ENCODE data around the gene MAP2K1. TPM values are rescaled to one million over a fixed set of nuclear protein-coding genes. Genes with fewer than 3 reads are reported as not detected.

The MAP2K1 gene
- polyA plus RNA-seq, 1 of the 3 experiments (the other 2 are of a cell fraction): 21.8 TPM

- H3K4me3 ChIP-seq (ENCODE audit: low read depth in 2 of 2, low read length in 1 of 2): no peak overlapping the region
- ChIA-PET POLR2A (no interaction called here), CTCF (no interaction called here)
- H3K79me2 ChIP-seq (ENCODE audit: insufficient read depth): no peaks in the 10 kb centered on the region
- 94% methylated on average over 4 of the region's 4 CpGs for WGBS (ENCODE audit: low lambda C conversion rate)
- peaks cover 0 to 13% of the 10 kb centered on the region in 2 experiments for H3K36me3 ChIP-seq (replicated peaks in 1 of 2; ENCODE audit: control insufficient read depth in 1 of 2, insufficient read depth in 2 of 2, low read length in 1 of 2)
- no peak overlapping the region for H3K27ac ChIP-seq (ENCODE audit: low read depth in 2 of 2, low read length in 1 of 2)
- no peaks in the 10 kb centered on the region for H4K20me1 ChIP-seq (ENCODE audit: insufficient read depth)
- no peak for DNase-seq
- H3K4me1 ChIP-seq (ENCODE audit: control insufficient read depth in 1 of 2, insufficient read depth in 2 of 2, low read depth in 1 of 2, low read length in 1 of 2): no peaks in the 10 kb centered on the region
- no peak overlapping the region for H3K9ac ChIP-seq
- no peaks in the 10 kb centered on the region for H3K27me3 ChIP-seq (ENCODE audit: insufficient read depth)
- no peaks in the 10 kb centered on the region for H3K9me2 ChIP-seq
- no peaks in the 10 kb centered on the region for H3K9me3 ChIP-seq
- no peak overlapping the region for H2AFZ ChIP-seq (ENCODE audit: low read depth)
- TF ChIP-seq TCF12 (IDR thresholded peaks at IDR 0.05) (no peak), NFIC (IDR thresholded peaks at IDR 0.05; ENCODE audit: borderline replicate concordance) (no peak)
- no peak overlapping the region for H3K4me2 ChIP-seq
- no peaks in the 10 kb centered on the region for H3F3A ChIP-seq (replicated peaks; ENCODE audit: insufficient read depth)
Measured at GRCh38 chr15:66452420-66452819, 65.7 kb downstream of the MAP2K1 start.

- Histone ChIP-seq H3K9me2 (no peaks in the 10 kb centered on the region), H3K4me3 (ENCODE audit: low read depth in 2 of 2, low read length in 1 of 2) (no peak overlapping the region)
- 100% methylated on average over 1 of the region's 1 CpG for WGBS (ENCODE audit: low lambda C conversion rate)
Measured at GRCh38 chr15:66452971-66453580, 66.4 kb downstream of the MAP2K1 start.

More at GRCh38 chr15:66452971-66453580, 66.4 kb downstream of the MAP2K1 start:
- Histone ChIP-seq H3K79me2 (ENCODE audit: insufficient read depth) (no peaks in the 10 kb centered on the region; the same call in 1 of the 2 replicates), H3K27me3 (ENCODE audit: insufficient read depth) (no peaks in the 10 kb centered on the region), H3K27ac (ENCODE audit: low read depth in 2 of 2, low read length in 1 of 2) (no peak overlapping the region), H3K9me3 (no peaks in the 10 kb centered on the region), H3K4me1 (ENCODE audit: control insufficient read depth in 1 of 2, insufficient read depth in 2 of 2, low read depth in 1 of 2, low read length in 1 of 2) (no peaks in the 10 kb centered on the region), H3K4me2 (no peak overlapping the region), H3K36me3 (replicated peaks in 1 of 2; ENCODE audit: control insufficient read depth in 1 of 2, insufficient read depth in 2 of 2, low read length in 1 of 2) (peaks cover 0 to 13% of the 10 kb centered on the region in 2 experiments), H4K20me1 (ENCODE audit: insufficient read depth) (no peaks in the 10 kb centered on the region), H2AFZ (ENCODE audit: low read depth) (no peak overlapping the region), H3K9ac (no peak overlapping the region), H3F3A (replicated peaks; ENCODE audit: insufficient read depth) (no peaks in the 10 kb centered on the region)
- TF ChIP-seq EP300 (IDR thresholded peaks at IDR 0.05; ENCODE audit: borderline replicate concordance in 1 of 2, low read depth in 1 of 2, low read length in 1 of 2) (no peak), CTCF (IDR thresholded peaks at IDR 0.05) (no peak), USF2 (IDR thresholded peaks at IDR 0.05; ENCODE audit: borderline replicate concordance, low read depth, low read length) (no peak), GABPA (IDR thresholded peaks at IDR 0.05; ENCODE audit: low read depth) (no peak), FOXM1 (IDR thresholded peaks at IDR 0.05; ENCODE audit: low read depth) (no peak)
- TF ChIP-seq, protein P1, sequence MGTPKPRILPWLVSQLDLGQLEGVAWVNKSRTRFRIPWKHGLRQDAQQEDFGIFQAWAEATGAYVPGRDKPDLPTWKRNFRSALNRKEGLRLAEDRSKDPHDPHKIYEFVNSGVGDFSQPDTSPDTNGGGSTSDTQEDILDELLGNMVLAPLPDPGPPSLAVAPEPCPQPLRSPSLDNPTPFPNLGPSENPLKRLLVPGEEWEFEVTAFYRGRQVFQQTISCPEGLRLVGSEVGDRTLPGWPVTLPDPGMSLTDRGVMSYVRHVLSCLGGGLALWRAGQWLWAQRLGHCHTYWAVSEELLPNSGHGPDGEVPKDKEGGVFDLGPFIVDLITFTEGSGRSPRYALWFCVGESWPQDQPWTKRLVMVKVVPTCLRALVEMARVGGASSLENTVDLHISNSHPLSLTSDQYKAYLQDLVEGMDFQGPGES (IDR thresholded peaks at IDR 0.05; ENCODE audit: low read depth, low read length): no peak
- ChIA-PET CTCF (no interaction called here), POLR2A (no interaction called here)
- DNase-seq: no peak

Measured in SK-N-SH (cell line).